ENCODE data around the gene SSTR5.

Gene SSTR5

GRCh38 chr16:1054660-1055556 is 17.6 kb upstream of the SSTR5 start:
- TF ChIP-seq, protein P1, sequence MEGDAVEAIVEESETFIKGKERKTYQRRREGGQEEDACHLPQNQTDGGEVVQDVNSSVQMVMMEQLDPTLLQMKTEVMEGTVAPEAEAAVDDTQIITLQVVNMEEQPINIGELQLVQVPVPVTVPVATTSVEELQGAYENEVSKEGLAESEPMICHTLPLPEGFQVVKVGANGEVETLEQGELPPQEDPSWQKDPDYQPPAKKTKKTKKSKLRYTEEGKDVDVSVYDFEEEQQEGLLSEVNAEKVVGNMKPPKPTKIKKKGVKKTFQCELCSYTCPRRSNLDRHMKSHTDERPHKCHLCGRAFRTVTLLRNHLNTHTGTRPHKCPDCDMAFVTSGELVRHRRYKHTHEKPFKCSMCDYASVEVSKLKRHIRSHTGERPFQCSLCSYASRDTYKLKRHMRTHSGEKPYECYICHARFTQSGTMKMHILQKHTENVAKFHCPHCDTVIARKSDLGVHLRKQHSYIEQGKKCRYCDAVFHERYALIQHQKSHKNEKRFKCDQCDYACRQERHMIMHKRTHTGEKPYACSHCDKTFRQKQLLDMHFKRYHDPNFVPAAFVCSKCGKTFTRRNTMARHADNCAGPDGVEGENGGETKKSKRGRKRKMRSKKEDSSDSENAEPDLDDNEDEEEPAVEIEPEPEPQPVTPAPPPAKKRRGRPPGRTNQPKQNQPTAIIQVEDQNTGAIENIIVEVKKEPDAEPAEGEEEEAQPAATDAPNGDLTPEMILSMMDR (IDR thresholded peaks at IDR 0.05; ENCODE audit: low read depth, low read length), result peak; percentile 83
- peaks cover 16% of the 10 kb centered on the region for H3K9me3 ChIP-seq (ENCODE audit: severe bottlenecking)
- no peaks in the 10 kb centered on the region for H3K27me3 ChIP-seq (ENCODE audit: insufficient read depth, low read depth, severe bottlenecking)
- H3K4me3 ChIP-seq (ENCODE audit: low read depth, low read length), result no peak overlapping the region
- peak; percentile 77 for DNase-seq
- H3K27ac ChIP-seq, result no peak overlapping the region
- no peaks in the 10 kb centered on the region for H3K36me3 ChIP-seq

DNA sequence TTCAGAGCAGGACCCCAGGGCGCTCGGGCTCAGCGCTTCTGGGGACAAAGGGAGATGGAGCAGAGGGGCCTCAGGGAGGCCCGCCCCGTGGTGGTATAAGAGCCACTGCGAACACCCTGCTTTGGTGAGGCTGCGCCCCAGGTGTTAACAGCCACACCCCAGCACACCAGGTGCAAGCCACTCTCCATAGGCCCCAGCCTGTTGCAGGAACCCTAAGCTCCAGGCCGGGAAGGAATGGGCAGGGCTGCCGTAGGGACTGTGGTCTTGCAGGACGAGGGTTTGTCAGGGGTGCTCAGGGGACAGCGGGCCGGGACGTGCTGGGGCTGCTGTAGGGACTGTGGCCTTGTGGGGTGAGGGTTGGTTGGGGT is 17.0 kb upstream of the SSTR5 start:
- H3K36me3 ChIP-seq, result no peaks in the 10 kb centered on the region
- H3K9me3 ChIP-seq (ENCODE audit: severe bottlenecking), result peaks cover 16% of the 10 kb centered on the region
- TF ChIP-seq, protein P1 (IDR thresholded peaks at IDR 0.05; ENCODE audit: low read depth, low read length), result no peak
- no peak overlapping the region for H3K4me3 ChIP-seq (ENCODE audit: low read depth, low read length)
- no peak overlapping the region for H3K27ac ChIP-seq
- no peaks in the 10 kb centered on the region for H3K27me3 ChIP-seq (ENCODE audit: insufficient read depth, low read depth, severe bottlenecking)
- DNase-seq, result no peak

GRCh38 chr16:1056196-1056595 is 16.4 kb upstream of the SSTR5 start:
- no peak for DNase-seq
- no peak overlapping the region for H3K27ac ChIP-seq
- H3K27me3 ChIP-seq (ENCODE audit: insufficient read depth, low read depth, severe bottlenecking), result no peaks in the 10 kb centered on the region
- H3K36me3 ChIP-seq, result no peaks in the 10 kb centered on the region
- H3K9me3 ChIP-seq (ENCODE audit: severe bottlenecking), result peaks cover 16% of the 10 kb centered on the region
- H3K4me3 ChIP-seq (ENCODE audit: low read depth, low read length), result no peak overlapping the region
- TF ChIP-seq, protein P1 (IDR thresholded peaks at IDR 0.05; ENCODE audit: low read depth, low read length), result no peak

GRCh38 chr16:1057252-1057932 is 15.2 kb upstream of the SSTR5 start:
- H3K4me3 ChIP-seq (ENCODE audit: low read depth, low read length), result peak overlapping the region; percentile 10
- peak; percentile 67 for DNase-seq
- H3K27me3 ChIP-seq (ENCODE audit: insufficient read depth, low read depth, severe bottlenecking), result no peaks in the 10 kb centered on the region

GRCh38 chr16:1058216-1058615 is 14.3 kb upstream of the SSTR5 start:
- no peaks in the 10 kb centered on the region for H3K36me3 ChIP-seq
- DNase-seq, result no peak
- H3K4me3 ChIP-seq (ENCODE audit: low read depth, low read length), result no peak overlapping the region
- H3K27me3 ChIP-seq (ENCODE audit: insufficient read depth, low read depth, severe bottlenecking), result no peaks in the 10 kb centered on the region
- no peak overlapping the region for H3K27ac ChIP-seq
- TF ChIP-seq, protein P1 (IDR thresholded peaks at IDR 0.05; ENCODE audit: low read depth, low read length), result no peak
- peaks cover 16% of the 10 kb centered on the region for H3K9me3 ChIP-seq (ENCODE audit: severe bottlenecking)

More at GRCh38 chr16:1057252-1057932, 15.2 kb upstream of the SSTR5 start:
- Histone ChIP-seq H3K27ac (no peak overlapping the region), H3K36me3 (no peaks in the 10 kb centered on the region), H3K9me3 (ENCODE audit: severe bottlenecking) (peaks cover 16% of the 10 kb centered on the region)
- TF ChIP-seq, protein P1 (IDR thresholded peaks at IDR 0.05; ENCODE audit: low read depth, low read length), result peak; percentile 89

Data from WERI-Rb-1 (cell line).